Neural progenitor cell (in vitro differentiated cells): Measurements from ENCODE around the gene YTHDF1. TPM values are rescaled to one million over a fixed set of nuclear protein-coding genes. Genes with fewer than 3 reads are reported as not detected.
A peak's percentile ranks its signal among the peaks of the same experiment; 100 is the strongest.

ENCODE experiments used
- DNase-seq: peaks from one replicate; pipeline ENCODE4 v3.0.0-alpha.2; 2016; ENCODE audit warnings: low spot score
- H2AFZ ChIP-seq: fragments of 200-600 bp; sonication (generic); replicated peaks from 2 replicates; pipeline ENCODE4 v1.6.1; 2016; ENCODE audit warnings: antibody characterized with exemption
- H3F3A ChIP-seq: fragments of 200-600 bp; sonication (generic); 2 replicates; pipeline ENCODE4 v1.6.1; 2016; ENCODE audit warnings: antibody characterized with exemption, low read depth
- H3K27ac ChIP-seq: fragments of 200-600 bp; sonication (generic); 2 replicates; pipeline ENCODE4 v1.5.1; 2016; ENCODE audit warnings: mild to moderate bottlenecking
- H3K27me3 ChIP-seq: fragments of 200-600 bp; sonication (generic); 2 replicates; pipeline ENCODE4 v1.6.1; 2016; ENCODE audit warnings: mild to moderate bottlenecking, moderate library complexity
- H3K36me3 ChIP-seq: fragments of 200-600 bp; sonication (generic); 2 replicates; pipeline ENCODE4 v1.5.1; 2016
- H3K4me1 ChIP-seq: fragments of 200-600 bp; sonication (generic); 2 replicates; pipeline ENCODE4 v1.6.1; 2016; ENCODE audit warnings: mixed run types
- H3K4me2 ChIP-seq: fragments of 200-600 bp; sonication (generic); 2 replicates; pipeline ENCODE4 v1.6.1; 2016
- H3K4me3 ChIP-seq: fragments of 200-600 bp; sonication (generic); 2 replicates; pipeline ENCODE4 v1.5.1; 2016
- H3K79me2 ChIP-seq: fragments of 200-600 bp; sonication (generic); 2 replicates; pipeline ENCODE4 v1.6.1; 2016; ENCODE audit warnings: low read depth
- H3K9ac ChIP-seq: fragments of 200-600 bp; sonication (generic); 2 replicates; pipeline ENCODE4 v1.6.1; 2016
- H3K9me3 ChIP-seq: fragments of 200-600 bp; sonication (generic); 2 replicates; pipeline ENCODE4 v1.5.1; 2016; ENCODE audit warnings: low read depth
- H4K20me1 ChIP-seq: fragments of 200-600 bp; sonication (generic); 2 replicates; pipeline ENCODE4 v1.6.1; 2016; ENCODE audit warnings: low read depth
- H3K27ac Mint-ChIP-seq: 3 replicates; pipeline ENCODE4 v1.8.0; 2021; ENCODE audit warnings: mixed read lengths
- H3K27me3 Mint-ChIP-seq: 2 replicates; pipeline ENCODE4 v1.8.0; 2022; ENCODE audit warnings: low read depth, mild to moderate bottlenecking, inconsistent platforms, moderate library complexity, mixed read lengths; ENCODE audit not compliant: insufficient read depth
- H3K36me3 Mint-ChIP-seq: 3 replicates; pipeline ENCODE4 v1.8.0; 2021; ENCODE audit warnings: mixed read lengths
- H3K4me1 Mint-ChIP-seq: 3 replicates; pipeline ENCODE4 v1.8.0; 2021; ENCODE audit warnings: mixed read lengths
- H3K4me3 Mint-ChIP-seq: 3 replicates; pipeline ENCODE4 v1.8.0; 2021; ENCODE audit warnings: mild to moderate bottlenecking, moderate library complexity, mixed read lengths
- H3K9me3 Mint-ChIP-seq: 3 replicates; pipeline ENCODE4 v1.8.0; 2020; ENCODE audit warnings: mixed read lengths
- EZH2 ChIP-seq: fragments of 200-600 bp; sonication (generic); IDR thresholded peaks from 2 replicates; pipeline ENCODE4 v1.6.1; 2017; ENCODE audit warnings: antibody characterized with exemption, mild to moderate bottlenecking, moderate library complexity
- EZH2phosphoT487 ChIP-seq: fragments of 200-600 bp; sonication (generic); IDR thresholded peaks from 2 replicates; pipeline ENCODE4 v1.6.1; 2017; ENCODE audit warnings: antibody characterized with exemption
- microRNA counts: library from miRNA; unstranded; fragments of <30 nt; microRNA quantifications from one replicate; lab custom pipeline; 2016
- microRNA-seq: library from miRNA; unstranded; fragments of <30 nt; microRNA quantifications from one replicate; pipeline ENCODE4, GENCODE V29; 2016
- small RNA-seq: library from RNA; depleted of rRNA; stranded (forward); fragments of <200 nt; gene quantifications from one replicate; pipeline ENCODE3, GENCODE V24; 2015
- total RNA-seq: library from RNA; depleted of rRNA; stranded (reverse); fragments of >200 nt; gene quantifications from 2 replicates; pipeline ENCODE4 v1.2.3, GENCODE V29; 2015; ENCODE audit warnings: low replicate concordance
- TF ChIP-seq, protein P1 (sequence below): fragments of 200-600 bp; sonication (generic); IDR thresholded peaks from 2 replicates; pipeline ENCODE4 v1.5.1; 2017; ENCODE audit warnings: antibody characterized with exemption, mild to moderate bottlenecking

YTHDF1 gene
- total RNA-seq, 1 donor from 2014 or later, result 28.1 TPM

DNA sequence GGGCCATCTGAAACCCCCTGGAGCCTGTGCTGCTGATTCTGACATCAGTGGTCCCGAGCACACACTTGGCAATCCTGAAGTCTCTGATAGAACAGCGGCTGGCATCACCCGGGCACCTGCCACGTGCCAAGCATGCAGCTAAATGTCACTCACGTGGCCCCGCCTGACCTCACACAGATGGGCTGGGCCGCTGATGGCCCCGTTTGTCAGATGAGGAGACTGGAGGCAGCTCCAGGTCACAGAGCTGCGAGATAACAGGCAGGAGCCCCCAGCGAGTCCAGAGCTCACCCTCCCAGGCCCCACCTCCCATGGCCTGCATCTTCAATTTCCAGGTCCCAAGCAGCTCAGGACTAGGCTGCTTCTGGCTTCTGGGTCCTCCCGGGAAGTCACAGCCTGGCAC, 67.2 kb downstream of the YTHDF1 start:
- no peak overlapping the region for H3K27ac Mint-ChIP-seq
- no peak for DNase-seq
- Histone ChIP-seq H3K4me2 (no peak overlapping the region), H3K9ac (no peak overlapping the region), H3K36me3 (peaks cover 8% of the 10 kb centered on the region), H3K27me3 (no peaks in the 10 kb centered on the region), H3K79me2 (no peaks in the 10 kb centered on the region), H3K27ac (no peak overlapping the region), H3F3A (no peaks in the 10 kb centered on the region), H3K4me1 (peaks cover 12% of the 10 kb centered on the region), H2AFZ (no peak overlapping the region), H3K9me3 (peaks cover 8% of the 10 kb centered on the region), H4K20me1 (no peaks in the 10 kb centered on the region), H3K4me3 (no peak overlapping the region)
- H3K4me3 Mint-ChIP-seq, result no peak overlapping the region
- TF ChIP-seq, protein P1, sequence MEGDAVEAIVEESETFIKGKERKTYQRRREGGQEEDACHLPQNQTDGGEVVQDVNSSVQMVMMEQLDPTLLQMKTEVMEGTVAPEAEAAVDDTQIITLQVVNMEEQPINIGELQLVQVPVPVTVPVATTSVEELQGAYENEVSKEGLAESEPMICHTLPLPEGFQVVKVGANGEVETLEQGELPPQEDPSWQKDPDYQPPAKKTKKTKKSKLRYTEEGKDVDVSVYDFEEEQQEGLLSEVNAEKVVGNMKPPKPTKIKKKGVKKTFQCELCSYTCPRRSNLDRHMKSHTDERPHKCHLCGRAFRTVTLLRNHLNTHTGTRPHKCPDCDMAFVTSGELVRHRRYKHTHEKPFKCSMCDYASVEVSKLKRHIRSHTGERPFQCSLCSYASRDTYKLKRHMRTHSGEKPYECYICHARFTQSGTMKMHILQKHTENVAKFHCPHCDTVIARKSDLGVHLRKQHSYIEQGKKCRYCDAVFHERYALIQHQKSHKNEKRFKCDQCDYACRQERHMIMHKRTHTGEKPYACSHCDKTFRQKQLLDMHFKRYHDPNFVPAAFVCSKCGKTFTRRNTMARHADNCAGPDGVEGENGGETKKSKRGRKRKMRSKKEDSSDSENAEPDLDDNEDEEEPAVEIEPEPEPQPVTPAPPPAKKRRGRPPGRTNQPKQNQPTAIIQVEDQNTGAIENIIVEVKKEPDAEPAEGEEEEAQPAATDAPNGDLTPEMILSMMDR, result no peak
- TF ChIP-seq EZH2phosphoT487 (no peak), EZH2 (no peak)
- H3K9me3 Mint-ChIP-seq, result peaks cover 25% of the 10 kb centered on the region
- no peaks in the 10 kb centered on the region for H3K36me3 Mint-ChIP-seq
- H3K27me3 Mint-ChIP-seq, result peaks cover 6% of the 10 kb centered on the region
- H3K4me1 Mint-ChIP-seq, result peaks cover 2% of the 10 kb centered on the region

DNA sequence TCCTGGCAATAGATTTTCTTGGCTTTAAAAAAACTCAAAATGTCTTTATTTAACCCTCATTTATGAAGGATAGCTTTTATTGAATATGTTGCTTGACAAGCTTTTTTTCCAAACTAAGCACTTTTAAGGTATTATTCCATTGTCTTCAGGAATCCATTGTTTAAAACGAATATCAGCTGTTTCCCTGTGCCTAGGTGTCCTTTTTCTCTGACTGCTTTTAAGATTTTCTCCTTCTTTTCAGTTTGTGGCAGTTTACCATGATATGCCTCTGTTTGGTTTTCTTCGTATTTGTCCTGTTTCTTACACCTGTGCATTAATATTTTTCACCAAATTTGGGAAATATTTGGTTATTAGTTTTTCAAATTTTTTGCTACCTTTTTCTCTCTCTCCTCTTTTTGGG, 68.4 kb downstream of the YTHDF1 start:
- Mint-ChIP-seq H3K27me3 (peaks cover 4% of the 10 kb centered on the region), H3K9me3 (peaks cover 25% of the 10 kb centered on the region), H3K27ac (no peak overlapping the region), H3K4me3 (no peak overlapping the region), H3K4me1 (peaks cover 5% of the 10 kb centered on the region), H3K36me3 (no peaks in the 10 kb centered on the region)
- no peaks in the 10 kb centered on the region for H3K27me3 ChIP-seq
- peaks cover 12% of the 10 kb centered on the region for H3K4me1 ChIP-seq
- no peak for TF ChIP-seq EZH2phosphoT487
- TF ChIP-seq EZH2, result no peak
- TF ChIP-seq, protein P1, result no peak
- no peak overlapping the region for H3K27ac ChIP-seq
- H3K9ac ChIP-seq, result no peak overlapping the region
- H2AFZ ChIP-seq, result no peak overlapping the region
- H3K36me3 ChIP-seq, result peaks cover 8% of the 10 kb centered on the region
- H4K20me1 ChIP-seq, result no peaks in the 10 kb centered on the region
- peaks cover 8% of the 10 kb centered on the region for H3K9me3 ChIP-seq
- no peaks in the 10 kb centered on the region for H3K79me2 ChIP-seq
- no peaks in the 10 kb centered on the region for H3F3A ChIP-seq
- no peak overlapping the region for H3K4me3 ChIP-seq
- no peak for DNase-seq
- no peak overlapping the region for H3K4me2 ChIP-seq

MicroRNAs within 50 kb of the gene (microRNA counts, 767-probe panel; counts per million panel counts)
- microRNA hsa-miR-124-3p (lab: Ali Mortazavi, UCI) (460 counts per million, percentile 90 among the panel's probes with 10 or more counts), microRNA hsa-miR-3196 (lab: Ali Mortazavi, UCI) (460 counts per million, percentile 90 among the panel's probes with 10 or more counts)

Small RNA genes within 50 kb of the gene (microRNA-seq; reads per million reads assigned to microRNA genes)
- gene MIR124-3 (not detected), gene MIR3196 (not detected)

Small RNA genes within 50 kb of the gene (small RNA-seq; reads per million reads assigned to genes)
- gene MIR124-3 (not detected), gene MIR3196 (not detected)

Other genes with a start within 250 kb of the YTHDF1 start
- gene BHLHE23, start 209.2 kb downstream of the YTHDF1 start, total RNA-seq, result 0.22 TPM in 1 of 2 replicates, not detected in the other
- gene BIRC7, start 19.8 kb upstream of the YTHDF1 start, total RNA-seq, result not detected in 2 replicates
- gene NKAIN4, start 38.3 kb upstream of the YTHDF1 start, total RNA-seq, result 9.7 and 28.4 TPM in 2 replicates
- 43.7 and 103 TPM in 2 replicates for gene ARFGAP1, start 56.7 kb upstream of the YTHDF1 start, total RNA-seq
- gene COL20A1, start 77.1 kb upstream of the YTHDF1 start, total RNA-seq, result 0.28 and 0.37 TPM in 2 replicates
- gene CHRNA4, start 145.2 kb upstream of the YTHDF1 start, total RNA-seq, result 0.68 TPM in 1 of 2 replicates, not detected in the other